ENCODE measurements around the gene SHISA2.
"Not testable (repeated sequence)": the region's sequence is repeated elsewhere in the genome, so short reads cannot be mapped to it uniquely, and the experiment has no call there.

SHISA2 gene

DNA sequence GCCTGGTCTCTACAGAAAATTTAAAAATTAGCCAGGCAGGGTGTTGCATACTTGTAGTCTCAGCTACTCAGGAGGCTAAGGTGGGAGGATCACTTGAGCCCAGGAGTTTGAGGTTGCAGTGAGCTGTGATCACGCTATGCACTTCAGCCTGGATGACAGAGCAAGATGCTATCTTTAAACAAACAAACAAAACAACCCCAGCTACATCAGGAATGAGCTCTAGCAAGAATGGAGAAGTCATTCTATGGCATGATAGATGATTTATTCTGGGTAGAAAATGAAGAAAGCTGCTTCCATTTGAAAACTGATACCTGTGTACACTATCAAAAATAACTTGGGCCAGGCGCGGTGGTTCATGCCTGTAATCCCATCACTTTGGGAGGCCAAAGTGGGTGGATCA lies 15.8 kb upstream of the SHISA2 start:
- no peak overlapping the region for H3K4me3 ChIP-seq (ENCODE audit: low read length)
- no peak for DNase-seq (ENCODE audit: low read depth)
- TF ChIP-seq, protein P1, sequence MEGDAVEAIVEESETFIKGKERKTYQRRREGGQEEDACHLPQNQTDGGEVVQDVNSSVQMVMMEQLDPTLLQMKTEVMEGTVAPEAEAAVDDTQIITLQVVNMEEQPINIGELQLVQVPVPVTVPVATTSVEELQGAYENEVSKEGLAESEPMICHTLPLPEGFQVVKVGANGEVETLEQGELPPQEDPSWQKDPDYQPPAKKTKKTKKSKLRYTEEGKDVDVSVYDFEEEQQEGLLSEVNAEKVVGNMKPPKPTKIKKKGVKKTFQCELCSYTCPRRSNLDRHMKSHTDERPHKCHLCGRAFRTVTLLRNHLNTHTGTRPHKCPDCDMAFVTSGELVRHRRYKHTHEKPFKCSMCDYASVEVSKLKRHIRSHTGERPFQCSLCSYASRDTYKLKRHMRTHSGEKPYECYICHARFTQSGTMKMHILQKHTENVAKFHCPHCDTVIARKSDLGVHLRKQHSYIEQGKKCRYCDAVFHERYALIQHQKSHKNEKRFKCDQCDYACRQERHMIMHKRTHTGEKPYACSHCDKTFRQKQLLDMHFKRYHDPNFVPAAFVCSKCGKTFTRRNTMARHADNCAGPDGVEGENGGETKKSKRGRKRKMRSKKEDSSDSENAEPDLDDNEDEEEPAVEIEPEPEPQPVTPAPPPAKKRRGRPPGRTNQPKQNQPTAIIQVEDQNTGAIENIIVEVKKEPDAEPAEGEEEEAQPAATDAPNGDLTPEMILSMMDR (conservative IDR thresholded peaks at IDR 0.05; ENCODE audit: low read length), result no peak

DNA sequence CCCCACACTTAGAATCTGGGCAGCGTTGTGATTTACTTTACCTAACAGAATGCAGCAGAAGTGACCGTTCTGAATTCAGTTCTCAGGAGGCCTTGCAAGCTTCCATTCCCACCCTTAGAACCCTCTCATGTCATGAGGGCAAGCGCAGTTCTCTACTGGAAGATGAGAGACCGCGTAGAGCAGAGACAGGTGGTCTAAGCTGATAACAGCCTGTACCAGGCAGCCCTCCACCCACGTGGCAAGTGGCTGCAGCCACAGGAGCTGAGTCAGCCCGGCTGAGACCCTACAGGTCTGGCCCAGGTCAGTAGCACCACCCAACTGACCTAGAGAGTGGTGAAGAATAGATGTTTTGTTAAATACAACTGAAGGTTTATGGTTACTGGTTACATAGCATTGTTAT lies 14.7 kb upstream of the SHISA2 start:
- not testable (repeated sequence) for H3K4me3 ChIP-seq (ENCODE audit: low read length); DNase-seq (ENCODE audit: low read depth)

DNA sequence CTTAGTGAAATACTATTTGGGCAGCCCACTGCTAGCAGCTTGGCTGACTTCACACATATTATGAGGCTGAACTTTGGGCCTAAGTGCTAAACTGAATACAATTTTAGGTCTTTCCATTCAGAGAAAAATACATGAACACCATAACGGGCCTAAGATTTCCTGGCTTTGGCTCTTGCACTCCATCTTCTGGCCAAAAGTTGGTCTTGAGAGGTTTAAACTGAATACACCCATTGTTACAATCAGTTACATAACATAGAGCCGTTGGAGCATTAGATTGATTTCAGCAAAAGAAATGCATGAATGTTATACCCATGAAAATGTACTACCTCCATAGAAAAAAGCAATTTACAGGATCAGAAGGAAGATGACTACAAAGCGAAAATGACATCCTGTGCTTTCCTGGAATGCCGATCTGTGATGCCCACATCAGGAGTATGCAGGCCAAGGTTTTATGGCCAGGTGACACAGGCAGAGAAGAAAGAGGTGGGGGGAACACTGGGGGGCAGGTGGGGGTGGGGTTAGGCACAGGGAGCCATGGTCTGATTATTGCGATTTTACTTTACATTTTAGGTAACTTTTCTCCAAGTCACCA lies 11.1 kb upstream of the SHISA2 start:
- no peak overlapping the region for H3K4me3 ChIP-seq (ENCODE audit: low read length)
- peak; percentile 55 for DNase-seq (ENCODE audit: low read depth)
- TF ChIP-seq, protein P1 (conservative IDR thresholded peaks at IDR 0.05; ENCODE audit: low read length), result peak; percentile 85

DNA sequence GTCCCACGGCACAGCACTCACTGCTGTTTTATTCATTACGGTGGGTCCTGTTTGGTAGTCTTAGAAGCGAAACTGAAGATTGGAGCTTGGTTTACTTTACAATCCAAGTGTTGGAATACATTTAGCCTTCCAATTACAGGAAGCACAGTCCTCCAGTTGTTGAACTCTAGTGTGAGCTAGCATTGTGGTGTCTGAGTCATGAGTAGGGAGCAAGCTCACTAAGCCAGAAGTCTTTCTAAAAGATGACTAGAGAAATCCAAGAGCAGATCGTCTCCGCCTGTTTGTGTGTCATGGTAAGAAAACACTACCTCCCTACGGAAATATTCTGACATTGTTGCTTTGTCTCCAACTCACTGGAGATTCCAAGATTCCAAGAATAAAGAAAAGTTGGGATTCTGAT lies 10.1 kb upstream of the SHISA2 start:
- H3K4me3 ChIP-seq (ENCODE audit: low read length), result no peak overlapping the region
- peak; percentile 66 for DNase-seq (ENCODE audit: low read depth)
- TF ChIP-seq, protein P1 (conservative IDR thresholded peaks at IDR 0.05; ENCODE audit: low read length), result no peak

DNA sequence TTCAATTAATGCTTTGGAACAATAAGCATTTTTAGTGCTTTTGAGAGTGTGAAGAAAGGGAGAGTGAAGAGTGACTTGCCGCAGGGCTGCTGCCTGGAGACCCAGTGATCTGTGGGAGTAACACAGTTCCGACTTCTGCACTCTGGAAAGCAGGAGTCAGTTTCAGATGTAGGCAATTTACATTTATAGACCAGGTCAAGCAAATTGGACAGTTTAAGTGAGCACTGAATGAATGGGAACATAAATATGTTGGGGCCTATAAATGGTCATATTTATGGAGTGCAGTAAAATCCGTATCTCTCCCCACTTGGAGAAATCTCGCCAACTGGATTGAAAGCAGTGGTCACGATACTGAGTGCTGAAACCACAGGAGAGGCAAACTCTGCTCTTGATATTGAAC lies 9.4 kb upstream of the SHISA2 start:
- H3K4me3 ChIP-seq (ENCODE audit: low read length), result no peak overlapping the region
- TF ChIP-seq, protein P1 (conservative IDR thresholded peaks at IDR 0.05; ENCODE audit: low read length), result no peak

DNA sequence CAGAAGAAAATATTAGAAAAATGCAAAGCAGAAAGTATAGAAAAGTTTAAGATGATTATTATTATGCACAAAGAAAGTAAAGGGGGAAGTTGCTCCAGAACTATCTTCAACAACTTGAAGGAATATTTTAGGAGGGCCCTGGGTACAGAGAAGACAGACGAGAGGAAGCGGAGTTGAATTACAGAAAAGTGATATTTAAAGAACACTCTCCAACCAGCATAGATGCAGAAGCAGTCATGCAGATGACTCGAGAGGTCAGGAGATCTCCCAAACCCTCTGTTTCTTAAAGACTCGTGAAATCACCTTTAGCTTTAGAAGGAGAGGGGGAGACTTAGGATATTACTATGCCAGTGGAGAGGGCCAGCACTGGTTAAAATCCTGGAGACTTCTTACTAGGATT lies 8.5 kb upstream of the SHISA2 start:
- TF ChIP-seq, protein P1 (conservative IDR thresholded peaks at IDR 0.05; ENCODE audit: low read length), result no peak
- H3K4me3 ChIP-seq (ENCODE audit: low read length), result no peak overlapping the region
- no peak for DNase-seq (ENCODE audit: low read depth)

More for the DNA sequence above, 9.4 kb upstream of the SHISA2 start:
- no peak for DNase-seq (ENCODE audit: low read depth)

DNA sequence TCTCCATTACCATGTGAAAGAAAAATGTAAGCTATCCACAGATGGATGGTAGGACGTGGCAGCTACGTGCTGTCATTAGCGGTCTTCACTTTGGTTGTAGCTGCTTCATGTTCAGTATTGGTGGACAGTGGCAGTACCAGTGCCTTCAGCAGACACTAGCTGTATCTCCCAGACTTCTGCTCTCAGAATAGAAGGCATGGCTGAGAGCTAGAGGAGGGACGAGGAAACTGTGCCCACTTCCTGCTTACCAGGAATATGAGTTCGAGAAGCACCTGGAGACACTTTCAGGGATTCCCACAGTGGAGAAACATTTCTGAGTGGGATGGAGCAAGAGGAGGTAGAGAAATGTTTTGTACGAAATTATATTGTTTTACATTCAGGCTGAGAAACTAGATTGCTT lies 6.9 kb upstream of the SHISA2 start:
- no peak overlapping the region for H3K4me3 ChIP-seq (ENCODE audit: low read length)
- DNase-seq (ENCODE audit: low read depth), result no peak
- TF ChIP-seq, protein P1 (conservative IDR thresholded peaks at IDR 0.05; ENCODE audit: low read length), result no peak

DNA sequence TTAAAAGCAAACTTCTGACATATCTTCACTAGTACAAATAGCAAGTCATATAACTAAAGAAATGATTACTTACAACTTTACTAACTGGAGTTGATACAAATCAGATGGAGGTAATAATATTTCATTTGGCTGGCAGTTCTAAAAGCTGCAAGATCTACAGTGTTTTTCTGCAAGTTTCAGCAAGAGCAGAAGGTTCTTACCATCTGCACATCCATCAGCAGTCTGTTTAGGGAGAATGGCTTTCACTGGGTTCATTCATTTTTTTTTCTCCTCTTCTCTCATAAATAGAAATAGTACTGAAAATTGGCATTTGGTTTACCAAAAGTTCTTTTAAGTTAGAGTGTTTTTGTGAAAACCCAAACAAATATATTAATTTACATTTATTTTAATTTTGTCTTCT lies 3.1 kb upstream of the SHISA2 start:
- H3K4me3 ChIP-seq (ENCODE audit: low read length), result no peak overlapping the region
- no peak for DNase-seq (ENCODE audit: low read depth)
- TF ChIP-seq, protein P1 (conservative IDR thresholded peaks at IDR 0.05; ENCODE audit: low read length), result no peak

Measured in AG10803 (cell line).